Measurements from ENCODE around the gene NAA40.

Gene NAA40

DNA sequence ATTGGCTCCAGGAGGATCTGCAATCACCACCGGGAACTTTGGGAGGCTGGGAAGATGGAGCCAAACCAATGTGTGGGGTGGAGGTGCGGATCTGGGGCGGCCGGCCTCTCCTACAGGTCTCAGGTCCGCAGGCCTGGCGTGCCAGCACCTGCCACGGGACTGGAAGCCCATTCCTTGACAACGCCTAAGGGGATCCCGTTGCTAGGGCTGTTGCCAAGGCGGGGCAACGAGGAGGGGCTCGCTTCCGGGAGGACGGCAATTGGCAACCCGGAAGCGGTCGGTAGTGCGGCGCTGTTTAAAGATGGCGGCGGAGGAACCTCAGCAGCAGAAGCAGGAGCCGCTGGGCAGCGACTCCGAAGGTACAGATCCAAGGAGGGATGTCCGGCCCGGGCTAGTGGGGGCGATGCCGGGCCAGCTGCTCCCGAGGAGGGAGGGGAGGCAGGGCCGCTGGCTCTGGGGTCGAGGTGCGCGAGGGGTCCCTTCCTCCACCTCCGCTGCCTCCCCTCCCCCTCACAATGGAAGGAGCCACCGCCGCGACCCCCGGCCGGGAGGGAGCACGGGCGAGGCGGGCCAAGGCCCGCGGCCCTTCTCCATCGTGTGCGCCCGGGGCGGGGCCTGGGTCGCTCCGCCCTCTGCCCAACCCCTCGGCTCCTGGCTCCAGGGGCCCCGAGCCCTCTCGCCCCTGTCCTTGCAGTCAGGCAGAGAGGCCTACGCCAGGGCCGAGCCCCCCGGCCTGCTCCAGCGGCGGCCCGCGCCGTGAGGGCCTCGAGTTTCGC lies 47.5 kb downstream of the NAA40 start, which contains the start of gene OTUB1:
TSS of gene OTUB1 (plus strand) at position 283 of the 776 bp plus-strand sequence. CDS start at position 302, 19 bp downstream.
- peak; percentile 96 for DNase-seq (ENCODE audit: low spot score)

DNA sequence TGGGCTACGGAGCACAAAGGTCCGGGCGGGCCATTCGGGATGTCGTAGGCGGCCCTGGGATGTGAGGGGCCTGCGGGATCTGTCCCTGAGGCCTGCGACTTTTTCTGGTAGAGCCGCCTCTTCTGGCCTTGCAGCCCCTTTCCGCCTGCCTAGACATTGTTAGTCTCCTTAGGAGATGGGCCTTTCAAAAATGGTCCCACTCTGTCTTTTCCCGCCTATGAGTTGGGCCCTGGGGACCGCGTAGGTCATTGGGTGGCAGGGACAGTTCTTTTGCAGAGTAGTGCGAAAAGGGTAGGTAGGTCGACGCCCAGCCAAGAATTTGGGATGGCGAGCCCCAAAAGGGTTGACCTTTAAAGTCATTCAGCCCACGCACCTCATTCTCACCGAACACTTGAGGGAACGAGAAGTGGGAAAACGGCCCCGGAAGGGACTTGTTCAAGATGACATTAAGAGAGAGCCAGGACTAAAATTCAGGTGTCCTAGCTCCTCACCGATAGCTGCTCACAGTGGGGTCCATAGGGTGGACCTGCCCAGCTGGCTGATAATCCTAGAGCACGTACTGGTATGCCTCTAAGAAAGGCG lies 48.2 kb downstream of the NAA40 start:
- no peak for DNase-seq (ENCODE audit: low spot score)

DNA sequence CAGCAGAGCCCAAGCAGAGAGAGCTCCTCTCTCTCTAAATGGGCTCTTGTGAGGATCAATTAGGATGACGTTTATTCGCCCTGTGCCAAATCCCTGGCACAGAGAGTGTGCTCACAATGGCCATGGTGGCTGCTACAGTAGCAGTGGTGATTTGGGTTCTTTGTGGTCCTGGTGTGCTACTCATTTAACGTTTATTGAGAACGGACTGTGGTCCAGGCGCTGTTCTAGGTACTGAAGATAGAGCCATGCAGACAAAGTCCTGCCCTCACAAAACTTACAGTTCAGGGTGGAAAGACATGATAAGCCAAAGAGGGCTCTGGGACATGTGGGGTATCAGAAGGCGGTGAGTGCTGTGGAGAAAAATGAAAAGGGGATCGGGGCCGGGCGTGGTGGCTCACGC lies 52.8 kb downstream of the NAA40 start:
- no peak for DNase-seq (ENCODE audit: low spot score)

DNA sequence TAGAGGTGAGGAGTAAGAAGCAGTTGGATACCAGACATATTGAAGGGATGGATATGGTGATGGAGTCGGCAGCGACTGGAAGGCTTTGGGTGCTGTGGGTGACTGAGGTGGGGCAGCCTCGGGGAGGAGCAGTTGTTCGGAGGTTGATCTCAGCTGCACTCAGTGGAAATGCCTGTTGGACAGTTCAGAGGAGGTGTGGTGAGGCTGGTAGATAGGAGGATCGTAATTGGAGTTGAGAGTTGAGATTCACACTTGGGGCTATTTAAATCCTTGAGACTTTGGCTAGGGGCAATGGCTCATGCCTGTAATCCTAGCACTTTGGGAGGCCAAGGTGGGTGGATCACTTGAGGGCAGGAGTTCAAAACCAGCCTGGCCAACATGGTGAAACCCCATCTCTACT lies 54.3 kb downstream of the NAA40 start:
- no peak for DNase-seq (ENCODE audit: low spot score)

DNA sequence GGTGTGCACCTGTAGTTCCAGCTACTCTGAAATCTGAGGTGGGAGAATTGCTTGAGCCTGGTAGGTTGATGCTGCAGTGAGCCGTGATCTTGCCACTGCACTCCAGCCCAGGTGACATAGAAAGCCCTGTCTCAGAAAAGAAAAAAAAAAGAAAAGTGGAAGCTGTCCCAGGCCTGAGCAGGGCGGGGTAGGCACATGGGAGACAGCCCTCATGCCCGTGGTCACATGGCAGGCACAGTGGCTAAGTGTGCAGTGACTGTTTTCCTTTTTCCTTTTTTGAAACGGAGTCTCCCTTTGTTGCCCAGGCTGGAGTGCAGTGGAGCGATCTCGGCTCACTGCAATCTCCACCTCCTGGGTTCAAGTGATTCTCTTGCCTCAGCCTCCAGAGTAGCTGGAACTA lies 55.2 kb downstream of the NAA40 start:
- no peak for DNase-seq (ENCODE audit: low spot score)

DNA sequence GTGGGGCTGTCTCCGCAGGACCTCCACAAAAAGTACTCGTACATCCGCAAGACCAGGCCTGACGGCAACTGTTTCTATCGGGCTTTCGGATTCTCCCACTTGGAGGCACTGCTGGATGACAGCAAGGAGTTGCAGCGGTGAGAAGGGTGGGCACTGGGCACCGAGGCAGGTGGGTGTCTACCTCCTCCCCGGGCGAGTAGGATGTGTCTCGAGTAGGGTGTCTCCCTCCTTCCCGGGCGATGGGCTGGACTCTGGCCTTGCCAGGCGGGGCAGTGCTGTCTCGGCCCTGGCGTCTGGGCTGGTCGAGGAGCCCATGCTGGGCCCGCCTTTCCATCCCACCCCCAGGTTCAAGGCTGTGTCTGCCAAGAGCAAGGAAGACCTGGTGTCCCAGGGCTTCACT lies 57.7 kb downstream of the NAA40 start:
- DNase-seq (ENCODE audit: low spot score): no peak

DNA sequence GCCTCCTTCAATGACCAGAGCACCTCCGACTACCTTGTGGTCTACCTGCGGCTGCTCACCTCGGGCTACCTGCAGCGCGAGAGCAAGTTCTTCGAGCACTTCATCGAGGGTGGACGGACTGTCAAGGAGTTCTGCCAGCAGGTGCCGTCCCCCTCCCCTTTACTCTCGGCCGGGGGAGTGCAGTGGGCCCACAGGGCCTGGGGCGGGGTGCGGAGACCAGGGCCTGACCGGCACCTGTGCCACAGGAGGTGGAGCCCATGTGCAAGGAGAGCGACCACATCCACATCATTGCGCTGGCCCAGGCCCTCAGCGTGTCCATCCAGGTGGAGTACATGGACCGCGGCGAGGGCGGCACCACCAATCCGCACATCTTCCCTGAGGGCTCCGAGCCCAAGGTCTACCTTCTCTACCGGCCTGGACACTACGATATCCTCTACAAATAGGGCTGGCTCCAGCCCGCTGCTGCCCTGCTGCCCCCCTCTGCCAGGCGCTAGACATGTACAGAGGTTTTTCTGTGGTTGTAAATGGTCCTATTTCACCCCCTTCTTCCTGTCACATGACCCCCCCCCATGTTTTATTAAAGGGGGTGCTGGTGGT lies 58.4 kb downstream of the NAA40 start:
- no peak for DNase-seq (ENCODE audit: low spot score)

DNA sequence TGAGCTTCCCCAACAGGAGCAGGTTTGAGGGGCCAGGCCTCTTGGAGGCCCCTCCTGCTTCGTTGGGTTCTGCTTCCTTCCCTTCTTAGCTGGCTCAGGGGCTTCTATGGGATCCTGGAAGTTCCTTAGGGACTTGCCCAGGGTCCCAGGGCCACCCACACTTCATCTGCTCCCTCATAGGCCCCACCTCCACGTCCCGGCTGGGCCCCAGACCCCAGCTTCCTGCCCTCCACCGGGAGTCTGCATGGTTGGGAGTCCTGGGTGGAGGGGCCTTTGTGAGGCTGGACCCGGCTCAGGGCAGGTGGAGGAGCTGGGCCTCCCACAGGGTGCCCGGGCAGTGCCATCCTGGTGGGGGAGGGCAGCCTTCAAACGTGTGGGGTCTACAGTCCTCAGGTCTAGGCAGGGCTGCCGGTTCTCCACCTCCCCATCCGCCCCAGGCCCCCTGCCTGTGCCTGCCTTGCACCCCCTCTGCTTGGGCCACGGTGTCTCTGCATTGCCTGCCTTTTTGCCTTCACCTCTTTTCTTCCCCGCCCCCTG lies 59.1 kb downstream of the NAA40 start:
- no peak for DNase-seq (ENCODE audit: low spot score)

DNA sequence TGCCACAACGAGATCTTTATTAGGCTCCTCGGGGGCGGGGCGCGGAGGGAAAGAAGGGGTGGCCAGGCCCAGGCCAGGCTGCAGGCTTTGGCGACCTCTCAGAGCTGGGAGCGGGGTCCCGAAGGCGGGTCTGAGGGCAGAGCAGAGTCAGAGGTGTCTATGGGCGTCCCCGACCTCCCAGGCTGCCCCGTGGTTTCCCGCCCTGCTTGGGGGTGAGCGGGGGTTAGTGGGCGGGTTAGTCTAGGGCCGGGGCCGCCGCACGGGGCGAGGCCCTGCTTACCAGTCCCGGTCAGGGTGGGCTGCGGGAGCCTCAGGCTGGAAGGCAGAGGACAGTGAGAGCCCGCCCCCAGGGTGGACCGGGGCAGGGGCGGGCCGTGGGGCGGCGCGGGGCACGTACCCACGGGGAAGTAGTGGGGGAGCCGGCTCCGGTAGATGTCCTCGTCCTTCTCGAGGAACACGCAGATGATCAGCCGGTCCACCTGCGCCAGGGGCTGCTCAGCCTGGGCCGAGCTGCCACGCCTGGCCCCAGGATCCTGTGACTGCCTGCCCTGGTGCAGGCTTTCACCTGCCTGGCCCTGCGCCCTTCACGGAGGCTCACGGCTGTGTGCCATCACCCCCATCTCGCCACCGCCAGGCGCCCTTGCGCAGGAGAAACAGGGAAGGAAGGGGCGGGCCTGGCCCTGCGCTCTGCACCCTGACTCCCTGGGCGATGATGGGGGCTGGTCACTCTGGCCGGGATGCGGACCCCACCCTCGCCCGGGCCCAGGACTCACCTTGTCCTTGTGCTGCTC lies 60.0 kb downstream of the NAA40 start:
- no peak for DNase-seq (ENCODE audit: low spot score)

DNA sequence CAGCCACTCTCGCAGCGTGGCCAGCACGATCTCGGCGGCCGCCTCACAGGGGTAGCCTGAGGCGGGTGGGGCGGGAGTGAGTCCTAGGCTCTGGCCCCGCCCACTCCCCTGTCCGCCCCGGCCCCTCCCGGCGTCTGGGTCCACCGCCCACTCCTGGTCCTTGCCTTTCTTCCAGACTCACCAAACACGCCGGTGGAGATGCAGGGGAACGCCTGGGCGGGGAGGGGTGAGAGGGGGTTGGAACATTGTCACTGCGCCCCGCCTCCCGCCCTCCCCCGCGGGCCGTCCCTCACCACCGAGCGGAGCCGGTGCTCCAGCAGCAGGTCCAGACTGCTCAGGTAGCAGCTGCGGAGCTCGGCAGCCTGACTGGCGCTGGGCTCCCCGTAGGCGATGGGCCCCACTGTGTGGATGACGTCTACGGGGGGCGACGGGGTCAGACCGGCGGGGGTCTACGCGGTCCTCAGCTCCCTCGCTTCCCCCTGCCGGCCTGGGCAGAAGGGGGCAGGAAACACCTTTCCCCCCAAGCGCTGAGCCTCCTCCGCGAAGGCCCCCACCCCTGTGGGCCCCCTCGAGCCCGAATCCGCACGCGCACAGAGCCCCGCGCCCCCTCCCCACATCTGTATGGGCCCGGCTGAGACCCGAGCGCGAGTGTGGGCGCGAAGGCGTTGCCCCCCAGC lies 60.7 kb downstream of the NAA40 start:
- DNase-seq (ENCODE audit: low spot score): peak; percentile 65

DNA sequence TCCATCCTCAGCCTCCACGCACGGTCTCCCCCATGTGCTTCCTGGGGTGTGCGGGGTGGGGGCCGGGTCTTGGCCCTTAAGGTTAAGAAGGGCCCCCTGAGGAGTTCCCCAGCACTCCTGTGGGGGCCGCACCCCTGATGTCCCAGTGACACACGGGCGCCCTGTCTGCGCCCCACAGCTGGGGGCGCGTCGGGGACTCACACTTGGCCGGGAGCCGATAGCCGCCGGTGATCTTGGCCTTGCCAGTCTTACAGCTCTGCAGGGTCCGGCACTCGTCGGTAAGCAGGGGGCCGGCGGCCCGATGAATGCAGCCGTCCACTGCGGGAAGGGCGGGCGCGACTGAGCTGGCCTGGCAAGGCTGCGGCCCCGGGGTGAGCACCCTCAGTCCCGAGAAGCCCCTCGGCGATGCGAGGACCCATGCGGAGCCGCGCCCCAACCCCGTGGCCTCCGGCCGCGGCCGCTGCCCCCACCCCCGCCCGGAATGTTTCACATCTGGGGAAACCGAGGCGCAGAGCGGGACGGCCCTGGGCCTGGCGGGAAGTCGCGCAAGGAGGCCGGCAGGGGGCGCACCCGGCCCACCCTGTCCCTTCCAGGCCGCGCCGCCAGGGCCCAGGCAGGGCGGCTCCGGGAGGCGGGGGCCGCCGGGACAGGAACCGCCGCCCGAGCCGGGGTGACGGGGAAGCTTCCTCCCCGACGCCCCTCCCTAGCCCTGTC lies 61.4 kb downstream of the NAA40 start:
- no peak for DNase-seq (ENCODE audit: low spot score)

DNA sequence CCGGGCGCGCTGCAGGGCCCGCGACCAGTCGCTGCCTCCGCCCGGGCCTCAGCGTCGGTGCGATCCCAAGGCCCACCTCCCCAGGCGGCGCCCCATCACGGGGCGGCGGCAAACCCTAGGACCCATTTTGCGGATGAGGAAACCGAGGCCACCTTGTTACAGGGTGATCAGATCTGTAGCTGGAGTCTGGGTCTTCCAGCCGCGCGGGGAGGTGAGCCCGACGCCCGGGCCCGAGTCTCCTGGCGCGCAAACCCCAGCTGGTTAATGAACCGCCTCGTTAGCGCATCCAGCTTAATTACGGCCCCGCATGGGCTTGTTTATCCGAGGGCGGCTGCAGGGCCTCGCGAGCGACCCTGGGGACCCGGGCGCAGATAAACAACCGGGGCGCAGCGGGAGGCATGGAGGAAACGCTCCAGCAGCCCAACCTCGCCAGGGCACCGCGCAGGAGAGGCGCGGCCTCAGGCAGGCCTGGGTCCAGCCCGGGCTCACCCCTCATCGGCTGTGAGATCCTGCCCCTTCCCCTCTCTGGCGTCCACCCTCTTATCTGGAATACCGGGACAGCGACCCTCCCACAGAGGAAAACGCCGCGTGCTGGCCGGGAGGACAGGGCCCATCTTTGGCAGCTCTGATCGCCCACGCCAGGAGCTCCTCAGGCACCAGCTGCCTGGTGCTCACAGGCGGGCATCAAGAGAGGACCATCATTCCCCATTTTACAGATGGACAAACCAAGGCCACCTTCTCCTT lies 62.1 kb downstream of the NAA40 start:
- DNase-seq (ENCODE audit: low spot score): no peak

DNA sequence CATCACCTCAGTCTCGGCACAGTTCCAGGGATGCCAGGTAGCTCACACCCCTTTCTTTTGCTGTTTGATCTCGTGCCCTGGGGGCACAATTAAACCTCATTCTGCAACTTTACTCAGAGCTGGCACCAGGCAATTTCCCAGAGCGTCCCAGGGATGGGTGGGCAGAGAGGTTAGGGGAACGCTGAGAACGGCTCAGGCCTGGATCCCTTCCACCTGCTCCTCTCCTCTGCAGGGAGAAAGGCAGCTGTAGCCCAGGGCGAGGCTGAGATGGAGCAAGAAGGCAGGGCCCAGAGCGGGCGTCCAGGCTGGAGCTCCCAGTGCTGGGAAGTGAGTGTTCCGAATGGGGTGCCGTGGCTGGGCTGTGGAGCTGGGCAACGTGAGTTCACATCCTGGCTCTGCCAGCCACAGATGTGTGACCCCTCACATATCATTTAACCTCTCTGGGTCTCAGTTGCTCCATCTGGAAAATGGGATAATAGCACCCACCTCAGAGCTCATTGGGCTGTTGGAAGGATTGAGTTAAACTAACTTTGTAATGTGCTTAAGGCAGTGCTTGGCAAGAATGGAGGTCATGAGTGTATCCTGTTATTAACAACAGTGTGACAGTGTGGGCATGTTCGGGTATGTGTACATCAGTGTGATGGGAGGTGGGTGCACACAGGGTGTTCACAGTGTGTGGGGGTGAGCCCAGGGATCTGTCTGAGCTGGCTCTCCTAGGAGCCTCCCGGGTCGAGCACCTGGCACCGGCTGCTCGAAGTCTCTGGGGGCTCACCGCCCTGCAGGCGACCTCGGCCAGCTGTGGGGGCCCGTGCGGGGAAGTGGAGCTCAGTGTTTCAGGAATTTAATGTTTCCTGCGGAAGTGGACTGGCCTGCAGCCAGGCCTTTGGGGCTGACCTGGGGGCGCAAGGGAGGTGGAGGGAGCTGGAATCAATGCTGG lies 63.0 kb downstream of the NAA40 start:
- no peak for DNase-seq (ENCODE audit: low spot score)

DNA sequence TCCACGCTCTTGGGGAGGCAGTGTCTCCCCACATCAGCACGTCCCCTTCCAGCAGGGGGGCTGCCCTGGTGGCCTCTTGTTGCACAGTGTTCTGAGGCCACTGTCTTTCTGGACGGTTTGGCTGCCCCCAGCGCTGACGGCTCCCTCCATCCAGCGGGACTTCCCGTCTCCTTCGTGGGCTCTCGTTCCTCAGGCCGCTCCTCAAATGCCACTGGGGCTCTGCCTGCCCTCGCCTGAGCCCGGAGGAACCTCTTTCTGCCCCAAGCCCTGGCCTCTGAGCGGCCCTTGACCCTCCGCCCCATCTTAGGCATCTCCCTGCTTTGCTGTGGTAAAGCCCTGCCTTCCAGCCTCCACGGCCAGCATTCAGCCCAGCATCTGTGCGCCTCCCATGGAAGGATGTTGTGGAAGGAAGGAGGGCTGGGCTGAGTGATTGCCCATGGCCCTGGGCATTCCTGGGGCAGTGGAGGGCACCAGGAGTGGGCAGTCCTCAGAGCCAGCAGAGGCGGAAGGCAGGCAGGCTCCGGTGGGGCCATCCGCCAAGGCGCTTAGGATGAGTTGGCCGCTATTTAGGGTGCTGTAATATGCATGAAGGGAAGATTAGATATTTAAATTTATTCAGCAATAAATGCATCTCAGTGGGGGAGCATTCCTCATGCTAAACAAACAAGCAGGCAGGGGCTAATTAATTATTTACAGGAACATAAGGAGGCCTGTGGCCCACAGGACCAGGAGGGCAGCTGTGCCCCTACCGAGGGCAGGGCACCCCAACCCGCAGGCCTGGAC lies 65.2 kb downstream of the NAA40 start:
- no peak for DNase-seq (ENCODE audit: low spot score)

DNA sequence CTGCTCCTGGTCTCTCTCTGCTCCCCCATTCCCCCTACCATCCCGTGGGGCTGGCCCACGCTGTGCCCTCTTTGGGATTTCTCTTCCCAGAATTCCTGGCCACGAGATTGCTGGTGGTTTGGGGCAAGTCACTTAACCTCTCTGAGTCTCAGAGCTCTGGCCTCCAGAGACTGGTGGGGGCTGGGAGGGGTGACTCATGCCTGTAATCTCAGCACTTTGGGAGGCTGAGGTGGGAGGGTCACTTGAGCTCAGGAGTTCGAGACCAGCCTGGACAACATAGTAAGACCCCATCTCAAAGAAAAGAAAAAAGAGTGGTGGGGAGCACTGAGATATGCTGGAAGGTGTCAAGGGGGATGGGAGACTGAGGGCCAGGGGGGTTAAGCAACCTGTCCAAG lies 65.8 kb downstream of the NAA40 start:
- DNase-seq (ENCODE audit: low spot score): no peak

DNA sequence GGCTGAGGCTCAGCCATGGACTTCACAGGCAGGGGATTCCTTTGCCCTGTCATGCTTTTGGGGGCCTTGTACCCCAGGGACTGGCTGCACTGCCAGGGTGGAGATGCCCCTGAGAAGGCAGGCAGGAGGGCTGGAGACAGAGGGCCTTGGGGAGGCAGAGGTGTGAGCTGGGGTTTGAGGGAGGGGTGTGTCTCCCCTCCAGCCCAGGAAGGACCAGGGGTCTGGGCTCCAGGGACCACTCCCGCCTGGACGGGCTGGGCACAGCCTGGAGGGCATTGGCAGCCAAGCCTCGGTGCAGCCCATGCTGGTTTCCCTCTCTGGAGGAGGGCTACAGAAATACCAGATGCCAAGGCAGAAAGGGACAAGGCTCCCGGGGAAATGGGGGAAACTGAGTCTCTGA lies 66.9 kb downstream of the NAA40 start:
- DNase-seq (ENCODE audit: low spot score): no peak

DNA sequence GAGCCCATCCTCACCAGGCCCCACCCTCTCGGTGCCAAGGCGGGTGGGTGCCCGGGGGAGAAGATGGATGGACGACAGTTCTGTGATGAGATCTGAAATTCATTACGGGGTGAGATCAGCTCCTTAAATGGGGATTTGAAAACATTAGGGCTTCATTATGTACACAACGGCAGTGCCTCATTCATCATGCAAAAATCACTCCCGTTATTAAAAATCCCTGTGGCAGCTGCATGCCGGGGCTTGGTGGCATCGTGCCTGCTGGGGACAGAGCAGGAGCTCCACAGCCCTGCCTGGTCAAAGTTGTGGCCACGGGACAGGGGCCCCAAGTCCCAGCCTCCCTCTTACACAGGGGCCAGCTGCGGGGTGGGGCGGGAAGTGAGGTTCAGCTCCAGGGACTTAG lies 67.6 kb downstream of the NAA40 start:
- DNase-seq (ENCODE audit: low spot score): no peak

All from SK-N-DZ (cell line).